GM10266 (cell line): ENCODE results near the gene PLBD1.

Source experiments
- DNase-seq: peaks from one replicate; pipeline ENCODE4 v3.0.0; 2012; ENCODE audit errors: extremely low spot score
- CTCF ChIP-seq: IDR thresholded peaks from 2 replicates; pipeline ENCODE4 v1.5.1; 2012; ENCODE audit warnings: mild to moderate bottlenecking, low read depth; ENCODE audit not compliant: control insufficient read depth, insufficient read depth; ENCODE audit errors: missing control alignments

The PLBD1 gene

GRCh38 chr12:14557966-14558365 lies 9.7 kb downstream of the PLBD1 start:
- TF ChIP-seq CTCF = no peak
- DNase-seq = no peak

- DNase-seq = no peak
Measured at GRCh38 chr12:14554281-14555007, 13.2 kb downstream of the PLBD1 start.

GRCh38 chr12:14548609-14549008 lies 19.1 kb downstream of the PLBD1 start:
- TF ChIP-seq CTCF = no peak
- DNase-seq = no peak

More at GRCh38 chr12:14554281-14555007, 13.2 kb downstream of the PLBD1 start:
- no peak for TF ChIP-seq CTCF

- no peak for DNase-seq
- TF ChIP-seq CTCF = no peak
Measured at GRCh38 chr12:14547571-14547970, 20.1 kb downstream of the PLBD1 start.

- no peak for TF ChIP-seq CTCF
- DNase-seq = no peak
Measured at GRCh38 chr12:14545144-14546124, 22.2 kb downstream of the PLBD1 start.

GRCh38 chr12:14540801-14541462 lies 26.8 kb downstream of the PLBD1 start:
- DNase-seq = no peak
- no peak for TF ChIP-seq CTCF

- no peak for TF ChIP-seq CTCF
- no peak for DNase-seq
Measured at GRCh38 chr12:14537088-14537487, 30.6 kb downstream of the PLBD1 start.
